Naive thymus-derived CD4-positive, alpha-beta T cell (primary cell): Measurements from ENCODE around the gene DOLK. TPM values are rescaled to one million over a fixed set of nuclear protein-coding genes. Genes with fewer than 3 reads are reported as not detected.

Experiments used
- ATAC-seq: fragments of 150-1000 bp; cut with Tn5 transposase; 2 replicates; pipeline ENCODE4 v1.10.0; 2021; ENCODE audit warnings: mild to moderate bottlenecking, moderate library complexity
- CTCF ChIA-PET: fragments of 350-600 bp; sonication (Branson Sonifier 250); formaldehyde crosslinking; loops from one replicate; lab custom pipeline; 2021; ENCODE audit warnings: antibody characterized with exemption; lab: Charles Lee
- POLR2A ChIA-PET: fragments of 350-600 bp; sonication (Branson Sonifier 250); formaldehyde crosslinking; loops from one replicate; lab custom pipeline; 2021; ENCODE audit warnings: antibody characterized with exemption, inconsistent platforms; lab: Charles Lee
- DNase-seq, 9 donors: peaks; one replicate each; pipeline versions ENCODE4 v3.0.0 to v3.0.0-alpha.2; 2020 to 2022; ENCODE audit warnings: mixed read lengths in 1 of 9
- H3K27ac ChIP-seq: one replicate; pipeline ENCODE4 v1.7.0; 2013; ENCODE audit warnings: mild to moderate bottlenecking, low read depth, low read length, moderate library complexity
- H3K27me3 ChIP-seq, 2 donors: one replicate each; pipeline ENCODE4 v1.7.0; 2013; ENCODE audit warnings: low read length in 2 of 2, mild to moderate bottlenecking in 2 of 2, moderate library complexity in 2 of 2; ENCODE audit not compliant: control insufficient read depth in 2 of 2, insufficient read depth in 2 of 2
- H3K36me3 ChIP-seq, 3 experiments: 1 replicate in 2 of 3; 2 replicates in 1 of 3; pipeline ENCODE4 v1.7.0; 2013; ENCODE audit warnings: low read length in 3 of 3, mild to moderate bottlenecking in 3 of 3, moderate library complexity in 1 of 3; ENCODE audit not compliant: insufficient read depth in 3 of 3, control insufficient read depth in 2 of 3
- H3K4me1 ChIP-seq, 2 donors: one replicate each; pipeline ENCODE4 v1.7.0; 2013; ENCODE audit warnings: low read length in 2 of 2, mild to moderate bottlenecking in 2 of 2, moderate library complexity in 1 of 2; ENCODE audit not compliant: control insufficient read depth in 2 of 2, insufficient read depth in 2 of 2
- H3K4me3 ChIP-seq: 2 replicates; pipeline ENCODE4 v1.7.0; 2013; ENCODE audit warnings: mild to moderate bottlenecking, low read length
- H3K9me3 ChIP-seq, 3 experiments: 1 replicate in 2 of 3; 2 replicates in 1 of 3; pipeline ENCODE4 v1.7.0; 2013; ENCODE audit warnings: low read length in 3 of 3; ENCODE audit not compliant: control insufficient read depth in 2 of 3
- H3K27ac Mint-ChIP-seq, 9 donors: one replicate each; pipeline ENCODE4 v1.8.0; 2020 to 2022; ENCODE audit warnings: mixed read lengths in 9 of 9, mild to moderate bottlenecking in 8 of 9, moderate library complexity in 5 of 9, inconsistent platforms in 2 of 9
- H3K27me3 Mint-ChIP-seq, 5 donors: one replicate each; pipeline ENCODE4 v1.8.0; 2021 to 2022; ENCODE audit warnings: mixed read lengths in 5 of 5, mild to moderate bottlenecking in 1 of 5
- H3K36me3 Mint-ChIP-seq, 5 donors: one replicate each; pipeline ENCODE4 v1.8.0; 2020 to 2022; ENCODE audit warnings: mixed read lengths in 5 of 5, mild to moderate bottlenecking in 3 of 5, inconsistent platforms in 1 of 5
- H3K4me1 Mint-ChIP-seq, 7 donors: one replicate each; pipeline ENCODE4 v1.8.0; 2020 to 2022; ENCODE audit warnings: mixed read lengths in 7 of 7, mild to moderate bottlenecking in 3 of 7, inconsistent platforms in 1 of 7
- H3K4me3 Mint-ChIP-seq, 10 donors: one replicate each; pipeline ENCODE4 v1.8.0; 2020 to 2022; ENCODE audit warnings: mild to moderate bottlenecking in 10 of 10, mixed read lengths in 10 of 10, moderate library complexity in 6 of 10, inconsistent platforms in 2 of 10
- H3K9me3 Mint-ChIP-seq, 11 donors: one replicate each; pipeline ENCODE4 v1.8.0; 2020 to 2022; ENCODE audit warnings: mixed read lengths in 11 of 11, mild to moderate bottlenecking in 4 of 11, inconsistent platforms in 1 of 11, moderate library complexity in 1 of 11
- intact Hi-C, 2 donors: fragments of 100-400 bp; cut with micrococcal nuclease; formaldehyde crosslinking; loops; one replicate each; pipeline ENCODE4 v1.15.1; 2023
- polyA plus RNA-seq, 2 donors: library from polyadenylated mRNA; unstranded; fragments of 300-500 nt; fragmentation: Illumina TruSeq; gene quantifications; one replicate each; pipeline ENCODE4 v1.2.3, GENCODE V29; 2021
- total RNA-seq, 6 experiments: library from RNA in 5 of 6; stranded (reverse) in 5 of 6; gene quantifications; 1 replicate in 5 of 6; 2 replicates in 1 of 6; pipeline ENCODE4 v1.2.3 and lab custom pipeline; 2021 to 2026

DOLK gene
- total and polyA plus RNA-seq, 7 experiments from 2014 or later, result 6.0 to 12.8 (median 9.5) TPM

DNA sequence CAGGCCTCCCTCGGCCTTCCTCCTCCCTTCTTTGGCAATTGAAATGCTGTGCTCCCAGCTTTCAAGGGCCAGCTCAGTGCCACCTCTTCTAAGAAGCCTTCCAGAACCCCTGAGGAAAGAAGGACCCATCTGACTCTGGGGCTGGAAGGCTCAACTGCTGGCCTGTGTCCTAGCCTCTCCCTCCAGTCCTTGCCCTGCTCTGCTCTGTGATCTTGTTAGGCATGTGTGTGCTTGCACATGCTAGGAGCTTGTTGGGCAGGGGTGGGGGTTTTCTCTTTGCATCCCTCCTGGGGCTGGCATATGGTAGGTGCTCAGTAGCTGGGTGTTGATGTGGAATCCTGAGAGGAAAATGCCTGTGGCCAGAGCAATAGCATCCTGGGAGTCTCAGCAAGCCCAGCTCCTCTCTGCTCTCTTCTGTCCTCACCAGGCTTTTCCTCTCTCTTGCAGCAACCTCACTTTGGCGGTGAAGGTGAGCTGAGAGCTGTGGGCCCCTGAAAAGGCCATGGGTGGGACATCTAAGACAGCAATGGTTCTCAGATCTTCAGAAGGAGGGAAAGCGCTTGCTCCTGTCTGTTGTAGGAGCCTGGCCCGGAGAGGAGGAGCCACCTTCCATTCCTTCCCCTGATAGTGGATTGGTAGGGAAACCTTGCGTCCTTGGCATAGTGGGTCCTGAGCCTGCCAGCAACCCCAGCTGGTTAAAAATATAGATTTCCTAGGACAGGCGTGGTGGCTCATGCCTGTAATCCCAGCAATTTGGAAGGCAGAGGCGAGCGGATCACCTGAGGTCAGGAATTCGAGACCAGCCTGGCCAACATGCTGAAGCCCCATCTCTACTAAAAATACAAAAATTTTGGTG, 9.9 kb downstream of the DOLK start:
- Mint-ChIP-seq H3K4me3 (no peak overlapping the region), H3K4me1 (no peaks in the 10 kb centered on the region), H3K36me3 (no peaks in the 10 kb centered on the region), H3K27me3 (no peaks in the 10 kb centered on the region), H3K27ac (no peak overlapping the region), H3K9me3 (no peaks in the 10 kb centered on the region)
- ATAC-seq (no peak), DNase-seq (no peak)
- Histone ChIP-seq H3K4me3 (no peak overlapping the region), H3K27me3 (no peaks in the 10 kb centered on the region), H3K4me1 (no peaks in the 10 kb centered on the region), H3K27ac (no peak overlapping the region), H3K36me3 (no peaks in the 10 kb centered on the region), H3K9me3 (no peaks in the 10 kb centered on the region)
- POLR2A ChIA-PET, result interaction anchor here (0.5 kb wide), 1 partner anchor 59 kb away, joined by 3 read pairs; no protein-coding TSS in a partner anchor
- intact Hi-C loops, result no loop called here
- CTCF ChIA-PET, result interaction anchor here (0.6 kb wide), 1 partner anchor 1349 kb away, joined by 3 read pairs; no protein-coding TSS in a partner anchor

DNA sequence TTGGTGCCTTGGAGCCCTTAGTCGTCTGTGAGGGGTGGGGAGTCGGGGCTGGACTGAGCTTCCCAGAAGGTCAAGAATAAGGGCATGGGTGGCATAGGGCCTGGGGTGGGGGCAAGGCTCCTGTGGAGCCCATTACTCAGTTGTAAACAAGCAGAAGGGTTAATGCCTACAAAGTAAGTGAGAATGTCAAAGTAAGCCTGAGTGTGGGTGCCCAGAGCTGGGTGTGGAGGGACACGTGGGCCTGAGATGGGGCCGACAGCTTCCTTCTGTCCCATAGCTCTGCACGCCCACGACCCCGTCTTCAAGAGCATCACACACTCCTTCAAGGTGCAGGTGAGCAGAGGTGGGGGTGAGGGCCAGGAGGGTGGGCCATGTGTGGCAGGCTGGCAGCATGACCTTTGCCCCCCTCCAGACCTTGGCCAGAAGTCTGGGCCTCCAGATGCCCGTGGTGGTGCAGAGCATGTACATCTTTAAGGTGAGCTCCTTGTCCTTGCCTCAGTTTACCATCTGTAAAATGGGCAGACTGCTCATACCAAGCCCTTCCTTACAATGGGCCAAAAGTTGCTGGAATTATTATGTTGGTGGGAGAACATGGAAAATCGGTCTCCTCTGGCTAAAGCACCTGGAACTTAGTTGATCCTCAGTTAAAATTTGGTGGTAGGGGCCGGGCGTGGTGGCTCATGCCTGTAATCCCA, 11.1 kb downstream of the DOLK start:
- H3K9me3 ChIP-seq, result no peaks in the 10 kb centered on the region
- POLR2A ChIA-PET, result no interaction called here
- Mint-ChIP-seq H3K4me3 (no peak overlapping the region), H3K36me3 (no peaks in the 10 kb centered on the region), H3K27ac (no peak overlapping the region), H3K4me1 (no peaks in the 10 kb centered on the region), H3K9me3 (no peaks in the 10 kb centered on the region), H3K27me3 (no peaks in the 10 kb centered on the region)
- H3K4me3 ChIP-seq, result no peak overlapping the region
- DNase-seq, result no peak
- no peak overlapping the region for H3K27ac ChIP-seq
- no peaks in the 10 kb centered on the region for H3K36me3 ChIP-seq
- CTCF ChIA-PET, result interaction anchor here (1.2 kb wide), 1 partner anchor 8 kb away, joined by 4 read pairs; no protein-coding TSS in a partner anchor
- H3K4me1 ChIP-seq, result no peaks in the 10 kb centered on the region
- intact Hi-C loops, result no loop called here
- no peaks in the 10 kb centered on the region for H3K27me3 ChIP-seq
- ATAC-seq, result no peak

DNA sequence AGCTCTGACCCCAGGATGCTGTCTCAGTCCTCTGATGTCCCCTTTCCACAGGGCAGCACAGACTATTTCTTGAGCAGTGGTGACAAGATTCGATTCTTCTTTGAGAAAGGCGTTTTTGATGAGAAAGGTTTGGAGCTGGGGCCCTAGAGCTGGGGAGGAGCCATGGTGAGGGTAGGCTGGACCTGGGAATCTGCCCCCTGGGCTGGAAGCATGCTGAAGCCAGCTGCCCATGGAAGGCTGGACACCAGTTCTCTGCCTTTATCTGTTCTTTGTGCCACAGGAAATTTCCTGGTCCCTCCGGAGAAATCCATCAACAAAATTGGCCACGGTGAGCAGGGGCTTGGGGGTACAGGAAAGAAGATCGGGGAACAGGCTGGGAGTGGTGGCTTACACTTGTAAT, 13.7 kb downstream of the DOLK start:
- Mint-ChIP-seq H3K36me3 (no peaks in the 10 kb centered on the region), H3K27ac (no peak overlapping the region), H3K27me3 (no peaks in the 10 kb centered on the region), H3K4me1 (peaks cover 0 to under 1% (median 0%) of the 10 kb centered on the region in 7 donors), H3K4me3 (no peak overlapping the region), H3K9me3 (no peaks in the 10 kb centered on the region)
- Histone ChIP-seq H3K36me3 (no peaks in the 10 kb centered on the region), H3K4me3 (no peak overlapping the region), H3K9me3 (no peaks in the 10 kb centered on the region), H3K27me3 (no peaks in the 10 kb centered on the region), H3K27ac (no peak overlapping the region), H3K4me1 (no peaks in the 10 kb centered on the region)
- ChIA-PET POLR2A (interaction anchor here (0.8 to 1.0 kb wide), 2 partner anchors 9 to 277 kb away, joined by 3 read pairs; no protein-coding TSS in a partner anchor), CTCF (no interaction called here)
- ATAC-seq (no peak), DNase-seq (no peak)
- intact Hi-C loops, result no loop called here

DNA sequence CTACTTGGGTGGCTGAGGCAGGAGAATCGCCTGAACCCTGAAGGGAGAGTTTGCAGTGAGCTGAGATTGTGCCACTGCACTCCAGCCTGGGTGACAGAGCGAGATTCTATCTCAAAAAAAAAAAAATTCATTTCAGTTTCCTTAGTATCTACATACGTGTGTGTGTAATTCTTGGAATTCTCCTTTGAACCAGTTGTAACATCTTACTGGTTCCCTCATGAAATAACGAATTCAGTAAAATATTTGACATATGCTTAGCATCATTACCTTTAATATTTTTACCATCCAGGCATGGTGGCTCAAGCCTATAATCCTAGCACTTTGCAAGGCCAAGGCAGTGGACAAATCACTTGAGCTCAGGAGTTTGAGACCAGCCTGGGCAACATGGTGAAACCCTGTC, 17.8 kb downstream of the DOLK start:
- H3K27ac ChIP-seq, result no peak overlapping the region
- Mint-ChIP-seq H3K36me3 (peaks cover 0 to 2% (median 0%) of the 10 kb centered on the region in 5 donors), H3K27ac (no peak overlapping the region), H3K27me3 (peaks cover 0 to 3% (median 0%) of the 10 kb centered on the region in 5 donors), H3K9me3 (peaks cover 0 to 2% (median 0%) of the 10 kb centered on the region in 11 donors), H3K4me1 (peaks cover 12 to 21% (median 16%) of the 10 kb centered on the region in 7 donors), H3K4me3 (no peak overlapping the region)
- H3K36me3 ChIP-seq, result no peaks in the 10 kb centered on the region
- ATAC-seq (no peak), DNase-seq (no peak)
- CTCF ChIA-PET, result interaction anchor here (0.7 to 8.0 kb wide), 7 partner anchors 40 to 280 kb away, joined by 3 to 113 read pairs (median 4); partner anchors contain the start of genes ENDOG, KYAT1 and LRRC8A
- no peak overlapping the region for H3K4me3 ChIP-seq
- POLR2A ChIA-PET, result interaction anchor here (4.2 kb wide), 1 partner anchor 67 kb away, joined by 17 read pairs; no protein-coding TSS in a partner anchor
- H3K4me1 ChIP-seq, result peaks cover 3 to 6% of the 10 kb centered on the region in 2 donors
- no peaks in the 10 kb centered on the region for H3K9me3 ChIP-seq
- no peaks in the 10 kb centered on the region for H3K27me3 ChIP-seq
- intact Hi-C loops, result loop anchor here in 1 of 2 donors (2.0 to 5.0 kb wide), 2 partner anchors 47 to 281 kb away; partner anchors contain the start of genes KYAT1 and LRRC8A

DNA sequence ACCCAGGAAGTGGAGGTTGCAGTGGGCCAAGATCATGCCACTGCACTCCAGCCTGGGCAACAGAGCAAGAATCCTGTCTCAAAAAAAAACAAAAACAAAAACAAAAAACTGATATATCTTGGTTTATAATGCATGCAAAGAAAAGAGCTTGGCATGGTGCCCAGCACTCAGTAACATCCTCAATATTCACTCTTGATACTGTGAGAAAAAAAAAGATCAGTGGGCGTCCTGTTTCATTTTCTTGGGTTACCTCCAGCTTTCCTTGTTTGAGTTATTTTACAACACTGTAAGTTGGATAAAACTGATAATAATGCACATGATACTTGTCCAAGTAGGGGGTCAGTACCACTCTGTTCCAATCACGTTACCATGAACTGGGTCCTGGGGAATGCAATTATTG, 18.8 kb downstream of the DOLK start:
- Mint-ChIP-seq H3K36me3 (peaks cover 0 to 2% (median 0%) of the 10 kb centered on the region in 5 donors), H3K27ac (no peak overlapping the region)
- intact Hi-C loops, result loop anchor here (1.0 to 5.0 kb wide), 6 partner anchors 26 to 280 kb away; partner anchors contain the start of genes LRRC8A (in 2 of the 2), ENDOG (in 1 of the 2) and KYAT1 (in 1 of the 2)

More for the DNA sequence above, 18.8 kb downstream of the DOLK start:
- Histone ChIP-seq H3K27me3 (no peaks in the 10 kb centered on the region), H3K36me3 (no peaks in the 10 kb centered on the region), H3K27ac (no peak overlapping the region), H3K4me1 (peaks cover 3 to 6% of the 10 kb centered on the region in 2 donors), H3K4me3 (no peak overlapping the region), H3K9me3 (no peaks in the 10 kb centered on the region)
- ChIA-PET POLR2A (interaction anchor here (0.7 to 4.2 kb wide), 5 partner anchors 26 to 66 kb away, joined by 3 to 17 read pairs (median 3); no protein-coding TSS in a partner anchor), CTCF (interaction anchor here (0.5 to 8.0 kb wide), 23 partner anchors 8 to 526 kb away, joined by 3 to 113 read pairs (median 4); partner anchors contain the start of genes ENDOG, KYAT1 and SPOUT1)
- no peak for DNase-seq
- Mint-ChIP-seq H3K4me3 (no peak overlapping the region), H3K27me3 (peaks cover 0 to 3% (median 0%) of the 10 kb centered on the region in 5 donors), H3K9me3 (peaks cover 0 to 2% (median 0%) of the 10 kb centered on the region in 11 donors), H3K4me1 (peaks cover 12 to 21% (median 17%) of the 10 kb centered on the region in 7 donors)
- no peak for ATAC-seq
